Tibial artery (tissue), 4 donors: Measurements from ENCODE around the gene ANKRD11.
"Not testable (repeated sequence)": the region's sequence is repeated elsewhere in the genome, so short reads cannot be mapped to it uniquely, and the experiment has no call there.

Experiments used
- DNase-seq, 2 donors: peaks; one replicate each; pipeline ENCODE4 v3.0.0-alpha.2; 2019
- H3K27ac ChIP-seq, 2 donors: fragments of 200-600 bp; sonication (generic) in 1 of 2; 1 replicate in 1 of 2; 2 replicates in 1 of 2; pipeline ENCODE4 v1.5.1; 2018 to 2019; ENCODE audit warnings: mild to moderate bottlenecking in 1 of 2
- H3K27me3 ChIP-seq, 2 donors: fragments of 200-600 bp; sonication (generic) in 1 of 2; one replicate each; pipeline versions ENCODE4 v1.5.1 to v1.6.0; 2016 to 2019
- H3K36me3 ChIP-seq, 3 donors: fragments of 200-600 bp; sonication (generic) in 2 of 3; one replicate each; pipeline ENCODE4 v1.5.1; 2016 to 2019; ENCODE audit warnings: mild to moderate bottlenecking in 2 of 3
- H3K4me1 ChIP-seq, 4 donors: fragments of 200-600 bp; sonication (generic) in 2 of 4; 1 replicate in 3 of 4; 2 replicates in 1 of 4; pipeline ENCODE4 v1.5.1; 2016 to 2019
- H3K4me3 ChIP-seq, 2 donors: fragments of 200-600 bp; sonication (generic) in 1 of 2; 1 replicate in 1 of 2; 2 replicates in 1 of 2; pipeline ENCODE4 v1.5.1; 2018 to 2019; ENCODE audit warnings: mild to moderate bottlenecking in 2 of 2
- H3K9me3 ChIP-seq, 3 donors: fragments of 200-600 bp; sonication (generic) in 1 of 3; one replicate each; pipeline ENCODE4 v1.5.1; 2016 to 2019
- CTCF ChIP-seq, 2 experiments: fragments of 200-600 bp in 1 of 2; fragments of 450-650 bp in 1 of 2; IDR thresholded peaks; one replicate each; pipeline ENCODE4 v1.5.1; 2017 to 2019; ENCODE audit warnings: antibody characterized with exemption in 2 of 2, mild to moderate bottlenecking in 1 of 2, moderate library complexity in 1 of 2
- intact Hi-C: fragments of 100-400 bp; cut with DNase I; formaldehyde crosslinking; loops from one replicate; pipeline ENCODE4 v1.15.0; 2023; ENCODE audit warnings: low total_unique reads

The ANKRD11 gene

DNA sequence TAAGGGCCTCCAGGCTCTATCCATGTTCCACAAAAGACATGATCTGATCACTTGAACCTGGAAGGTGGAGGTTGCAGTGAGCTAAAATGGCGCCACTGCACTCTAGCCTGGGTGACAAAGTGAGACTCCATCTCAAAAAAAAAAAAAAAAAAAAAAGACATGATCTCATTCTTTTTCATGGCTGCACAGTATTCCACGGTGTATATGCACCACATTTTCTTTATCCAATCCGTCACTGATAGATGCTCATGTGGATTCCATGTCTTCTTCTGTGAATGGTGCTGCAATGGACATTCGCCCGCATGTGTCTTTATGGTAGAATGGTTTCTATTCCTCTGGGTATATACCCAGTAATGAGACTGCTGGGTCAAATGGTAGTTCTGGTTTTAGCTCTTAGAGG lies 124.4 kb downstream of the ANKRD11 start:
- Histone ChIP-seq H3K27me3 (no peaks in the 10 kb centered on the region), H3K27ac (no peak overlapping the region), H3K4me1 (peaks cover 0 to 89% (median 46%) of the 10 kb centered on the region in 4 donors), H3K9me3 (no peaks in the 10 kb centered on the region), H3K4me3 (no peak overlapping the region), H3K36me3 (no peaks in the 10 kb centered on the region)
- no peak for DNase-seq
- TF ChIP-seq CTCF (IDR thresholded peaks at IDR 0.05), result no peak
- intact Hi-C loops, result no loop called here

GRCh38 chr16:89365044-89365467 lies 125.3 kb downstream of the ANKRD11 start:
- H3K9me3 ChIP-seq, result no peaks in the 10 kb centered on the region
- no peak for DNase-seq
- peaks cover 0 to 90% (median 46%) of the 10 kb centered on the region in 4 donors for H3K4me1 ChIP-seq
- no peaks in the 10 kb centered on the region for H3K27me3 ChIP-seq
- H3K4me3 ChIP-seq, result no peak overlapping the region
- intact Hi-C loops, result no loop called here
- no peak for TF ChIP-seq CTCF (IDR thresholded peaks at IDR 0.05)
- no peaks in the 10 kb centered on the region for H3K36me3 ChIP-seq
- H3K27ac ChIP-seq, result no peak overlapping the region

DNA sequence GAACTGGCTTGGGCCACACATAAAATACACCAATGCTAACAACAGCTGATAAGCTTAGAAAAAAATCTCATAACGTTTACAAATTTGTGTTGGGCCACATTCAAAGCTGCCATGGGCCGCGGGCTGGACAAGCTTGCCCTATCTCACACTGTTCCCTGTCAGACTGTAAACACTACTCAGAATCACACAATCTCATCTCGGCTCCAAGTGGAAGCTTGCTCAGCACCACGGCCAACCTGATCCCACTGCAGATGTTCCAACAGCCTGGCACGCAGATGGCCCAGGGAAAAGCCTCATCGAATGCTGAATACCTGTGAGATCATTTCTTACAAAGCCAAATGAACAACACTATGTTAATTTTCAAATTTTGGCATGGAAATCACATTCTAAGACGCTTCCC lies 125.8 kb downstream of the ANKRD11 start:
- Histone ChIP-seq H3K27me3 (no peaks in the 10 kb centered on the region), H3K4me1 (peaks cover 0 to 90% (median 45%) of the 10 kb centered on the region in 4 donors), H3K4me3 (no peak overlapping the region), H3K9me3 (no peaks in the 10 kb centered on the region), H3K27ac (no peak overlapping the region), H3K36me3 (no peaks in the 10 kb centered on the region)
- intact Hi-C loops, result no loop called here
- DNase-seq, result no peak
- TF ChIP-seq CTCF (IDR thresholded peaks at IDR 0.05), result no peak

- Histone ChIP-seq H3K27ac (no peak overlapping the region), H3K4me1 (peaks cover 0 to 90% (median 49%) of the 10 kb centered on the region in 4 donors), H3K4me3 (no peak overlapping the region), H3K9me3 (no peaks in the 10 kb centered on the region), H3K36me3 (no peaks in the 10 kb centered on the region), H3K27me3 (no peaks in the 10 kb centered on the region)
- DNase-seq, result no peak
- intact Hi-C loops, result no loop called here
- no peak for TF ChIP-seq CTCF (IDR thresholded peaks at IDR 0.05)
These were observed 126.6 kb downstream of the ANKRD11 start for GRCh38 chr16:89363621-89364393.

GRCh38 chr16:89362540-89363223 lies 127.7 kb downstream of the ANKRD11 start:
- H3K27me3 ChIP-seq, intact Hi-C loops, H3K27ac ChIP-seq, DNase-seq, H3K36me3 ChIP-seq, H3K9me3 ChIP-seq, H3K4me3 ChIP-seq: not testable (repeated sequence)
- H3K4me1 ChIP-seq, result peaks cover 0 to 90% (median 49%) of the 10 kb centered on the region in 4 donors
